ENCODE data around the gene APCDD1L.

The APCDD1L gene

GRCh38 chr20:58515233-58516212 lies at the start of gene APCDD1L:
Gene APCDD1L, minus strand, starts transcription at chr20:58515399. Its CDS starts 692 bp downstream, at chr20:58514707.
- DNase-seq, result no peak

- DNase-seq, result no peak
Observed at GRCh38 chr20:58559368-58559729, 44.1 kb upstream of the APCDD1L start.

GRCh38 chr20:58558486-58559367 lies 43.5 kb upstream of the APCDD1L start:
- DNase-seq, result no peak

GRCh38 chr20:58557733-58558342 lies 42.6 kb upstream of the APCDD1L start:
- no peak for DNase-seq

GRCh38 chr20:58556961-58557360 lies 41.8 kb upstream of the APCDD1L start:
- no peak for DNase-seq

GRCh38 chr20:58555078-58555765 lies 40.0 kb upstream of the APCDD1L start:
- DNase-seq, result peak in 1 of 58 donors; percentile 6

- DNase-seq, result no peak
Observed at GRCh38 chr20:58554541-58554940, 39.3 kb upstream of the APCDD1L start.

GRCh38 chr20:58553841-58554240 lies 38.6 kb upstream of the APCDD1L start:
- no peak for DNase-seq

GRCh38 chr20:58553166-58553696 lies 38.0 kb upstream of the APCDD1L start:
- DNase-seq, result no peak

GRCh38 chr20:58552366-58552934 lies 37.3 kb upstream of the APCDD1L start:
- DNase-seq, result no peak

GRCh38 chr20:58551631-58552030 lies 36.4 kb upstream of the APCDD1L start:
- DNase-seq, result no peak

GRCh38 chr20:58550275-58551059 lies 35.3 kb upstream of the APCDD1L start:
- DNase-seq, result no peak

- DNase-seq, result no peak
Observed at GRCh38 chr20:58549231-58550209, 34.3 kb upstream of the APCDD1L start.

- DNase-seq, result no peak
Observed at GRCh38 chr20:58547623-58548475, 32.6 kb upstream of the APCDD1L start.

- DNase-seq, result no peak
Observed at GRCh38 chr20:58546756-58547622, 31.8 kb upstream of the APCDD1L start.

- no peak for DNase-seq
Observed at GRCh38 chr20:58546416-58546711, 31.2 kb upstream of the APCDD1L start.
